ENCODE results near the gene COL9A3.
A peak's percentile ranks its signal among the peaks of the same experiment; 100 is the strongest.

COL9A3 gene

DNA sequence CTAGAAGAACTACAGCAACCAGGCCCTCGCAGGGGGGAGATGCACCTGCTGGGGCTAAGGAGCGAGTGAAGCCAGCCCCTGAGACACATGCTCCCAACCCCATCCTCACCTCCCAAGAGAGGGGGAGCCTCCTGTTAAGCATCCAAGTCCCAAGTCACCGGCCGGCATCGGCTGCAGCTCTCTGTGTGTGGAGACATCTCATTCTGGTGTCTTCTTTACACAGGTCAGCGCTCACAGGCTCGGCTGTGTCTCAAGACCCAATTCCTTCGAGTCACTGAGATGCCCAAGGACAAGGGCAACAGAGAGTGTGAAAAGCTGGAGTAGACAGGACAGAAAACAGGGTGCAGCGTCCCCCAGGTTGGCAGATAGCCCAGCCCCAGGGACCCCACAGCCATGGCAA lies 41.6 kb upstream of the COL9A3 start:
- Mint-ChIP-seq H3K27ac (peak overlapping the region; percentile 87), H3K9me3 (ENCODE audit: low read depth) (no peaks in the 10 kb centered on the region), H3K36me3 (no peaks in the 10 kb centered on the region), H3K4me3 (no peak overlapping the region), H3K4me1 (ENCODE audit: low read depth) (peaks cover 49% of the 10 kb centered on the region), H3K27me3 (no peaks in the 10 kb centered on the region)

GRCh38 chr20:62776035-62776691 lies 40.7 kb upstream of the COL9A3 start:
- H3K9me3 Mint-ChIP-seq (ENCODE audit: low read depth), result no peaks in the 10 kb centered on the region
- H3K36me3 Mint-ChIP-seq, result no peaks in the 10 kb centered on the region
- peak overlapping the region; percentile 87 for H3K27ac Mint-ChIP-seq
- H3K27me3 Mint-ChIP-seq, result no peaks in the 10 kb centered on the region
- peak overlapping the region; percentile 63 for H3K4me3 Mint-ChIP-seq
- peaks cover 49% of the 10 kb centered on the region for H3K4me1 Mint-ChIP-seq (ENCODE audit: low read depth)

DNA sequence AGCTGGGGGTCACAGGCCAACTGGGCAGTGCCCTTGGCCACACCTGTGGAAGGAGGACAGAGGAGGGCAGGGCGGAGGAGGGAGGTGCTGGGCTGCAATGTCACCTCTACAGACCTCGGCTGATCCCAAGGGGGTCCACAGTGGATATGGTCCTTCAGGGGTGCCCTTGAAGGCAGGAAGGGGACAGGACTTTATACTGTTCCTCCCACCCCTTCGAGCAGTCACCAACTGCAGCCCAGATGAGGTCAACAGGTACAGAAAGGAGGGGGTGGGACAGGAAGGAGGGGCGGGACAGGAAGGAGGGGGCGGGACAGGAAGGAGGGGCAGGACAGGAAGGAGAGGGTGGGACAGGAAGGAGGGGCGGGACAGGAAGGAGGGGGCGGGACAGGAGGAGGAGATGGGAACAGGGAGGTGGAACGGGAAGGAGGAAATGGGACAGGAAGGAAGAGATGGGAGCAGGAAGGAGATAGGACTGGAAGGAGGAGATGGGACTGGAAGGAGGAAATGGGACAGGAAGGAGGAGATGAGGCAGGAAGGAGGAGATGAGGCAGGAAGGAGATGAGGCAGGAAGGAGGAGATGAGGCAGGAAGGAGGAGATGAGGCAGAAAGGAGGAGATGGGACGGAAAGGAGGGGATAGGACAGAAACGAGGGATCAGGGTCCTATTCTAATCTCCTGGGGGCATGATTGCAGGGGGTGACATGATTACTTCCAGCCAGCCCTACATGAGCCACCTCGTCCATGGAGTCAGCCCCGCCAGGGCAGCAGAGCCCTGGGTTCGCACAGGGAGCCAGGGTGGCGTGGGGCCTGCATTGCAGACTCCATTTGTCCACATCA lies 39.9 kb upstream of the COL9A3 start:
- no peaks in the 10 kb centered on the region for H3K36me3 Mint-ChIP-seq
- H3K4me3 Mint-ChIP-seq, result peak overlapping the region; percentile 67
- H3K4me1 Mint-ChIP-seq (ENCODE audit: low read depth), result peaks cover 48% of the 10 kb centered on the region
- no peaks in the 10 kb centered on the region for H3K9me3 Mint-ChIP-seq (ENCODE audit: low read depth)
- peak overlapping the region; percentile 87 for H3K27ac Mint-ChIP-seq
- no peaks in the 10 kb centered on the region for H3K27me3 Mint-ChIP-seq

DNA sequence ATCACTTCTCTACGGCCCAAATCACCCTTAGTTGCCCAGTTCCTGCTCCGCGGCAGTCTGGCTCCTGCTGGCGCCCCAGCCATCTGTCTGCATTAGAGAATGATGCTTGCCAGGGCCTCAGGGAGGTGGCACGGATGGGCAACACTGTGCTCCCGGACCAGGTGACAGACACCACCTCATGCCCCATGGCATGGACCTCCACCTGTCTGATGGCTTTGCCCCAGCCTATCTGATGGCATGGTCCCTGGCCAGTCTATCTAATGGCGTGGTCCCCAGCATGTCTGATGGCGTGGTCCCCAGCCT lies 39.4 kb upstream of the COL9A3 start:
- Mint-ChIP-seq H3K36me3 (no peaks in the 10 kb centered on the region), H3K4me3 (no peak overlapping the region), H3K27ac (peak overlapping the region; percentile 87), H3K9me3 (ENCODE audit: low read depth) (no peaks in the 10 kb centered on the region), H3K4me1 (ENCODE audit: low read depth) (peaks cover 48% of the 10 kb centered on the region), H3K27me3 (no peaks in the 10 kb centered on the region)

- Mint-ChIP-seq H3K27me3 (no peaks in the 10 kb centered on the region), H3K4me3 (no peak overlapping the region), H3K36me3 (no peaks in the 10 kb centered on the region), H3K4me1 (ENCODE audit: low read depth) (peaks cover 44% of the 10 kb centered on the region), H3K27ac (no peak overlapping the region), H3K9me3 (ENCODE audit: low read depth) (no peaks in the 10 kb centered on the region)
Observed at GRCh38 chr20:62778058-62778457, 38.8 kb upstream of the COL9A3 start.

DNA sequence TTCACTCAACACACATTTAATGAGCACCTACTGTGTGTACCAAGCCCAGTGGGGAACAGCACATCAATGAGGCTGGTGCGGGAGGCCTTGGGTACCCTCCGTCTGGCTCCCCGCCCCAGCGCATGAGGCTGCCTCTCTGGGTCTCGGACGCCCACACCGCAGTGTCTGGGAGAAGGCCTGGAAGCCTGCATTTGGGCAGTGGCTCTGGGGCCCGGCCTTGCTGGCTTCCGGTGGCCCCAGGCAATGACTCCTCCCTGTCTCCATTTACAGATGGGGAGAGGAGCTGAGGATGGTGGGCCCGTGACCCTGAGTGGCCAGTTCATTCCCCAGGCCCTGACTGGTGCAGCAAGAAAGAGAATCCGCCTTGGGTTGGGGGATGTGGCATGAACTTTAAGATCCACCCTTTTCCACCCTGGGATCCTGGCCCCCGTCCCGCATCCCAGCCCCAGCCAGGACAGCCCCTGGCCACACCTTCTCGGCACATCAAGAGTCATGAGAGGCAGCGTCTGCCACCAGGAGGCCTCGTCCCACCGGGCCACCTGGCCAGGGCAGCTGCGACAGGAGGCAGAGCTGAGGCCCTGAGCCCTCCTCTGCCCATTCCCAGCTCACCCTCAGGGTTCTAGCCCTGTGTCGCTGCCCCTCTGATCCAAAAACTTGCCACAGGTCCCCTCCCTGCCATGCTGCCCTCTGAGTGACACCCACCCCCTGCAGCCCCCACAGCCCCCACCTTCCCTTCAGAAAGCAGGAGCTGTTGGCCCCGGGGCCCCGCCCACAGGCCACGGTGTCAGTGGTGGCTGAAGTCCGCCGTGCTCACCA lies 38.0 kb upstream of the COL9A3 start:
- H3K36me3 Mint-ChIP-seq, result no peaks in the 10 kb centered on the region
- H3K27me3 Mint-ChIP-seq, result no peaks in the 10 kb centered on the region
- H3K4me3 Mint-ChIP-seq, result no peak overlapping the region
- no peak overlapping the region for H3K27ac Mint-ChIP-seq
- H3K9me3 Mint-ChIP-seq (ENCODE audit: low read depth), result no peaks in the 10 kb centered on the region
- peaks cover 40% of the 10 kb centered on the region for H3K4me1 Mint-ChIP-seq (ENCODE audit: low read depth)

DNA sequence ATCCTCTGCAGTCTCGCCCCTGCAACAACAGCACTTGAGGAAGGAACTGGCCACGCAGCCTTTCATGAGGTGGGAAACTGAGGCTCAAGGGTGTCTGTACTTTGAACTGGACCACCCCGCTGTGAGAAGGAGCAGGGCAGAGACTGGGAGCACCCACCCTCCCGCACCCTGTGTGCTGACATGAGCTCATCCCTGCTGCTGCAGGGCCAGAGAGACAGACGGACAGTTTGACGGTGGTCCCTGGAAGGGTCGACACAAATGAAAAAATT lies 37.5 kb upstream of the COL9A3 start:
- Mint-ChIP-seq H3K36me3 (no peaks in the 10 kb centered on the region), H3K9me3 (ENCODE audit: low read depth) (no peaks in the 10 kb centered on the region), H3K27ac (no peak overlapping the region), H3K4me1 (ENCODE audit: low read depth) (peaks cover 36% of the 10 kb centered on the region), H3K27me3 (no peaks in the 10 kb centered on the region), H3K4me3 (no peak overlapping the region)

GRCh38 chr20:62780204-62780603 lies 36.6 kb upstream of the COL9A3 start:
- Mint-ChIP-seq H3K4me1 (ENCODE audit: low read depth) (peaks cover 30% of the 10 kb centered on the region), H3K36me3 (no peaks in the 10 kb centered on the region), H3K27me3 (no peaks in the 10 kb centered on the region), H3K4me3 (no peak overlapping the region), H3K9me3 (ENCODE audit: low read depth) (no peaks in the 10 kb centered on the region), H3K27ac (no peak overlapping the region)

- Mint-ChIP-seq H3K4me3 (no peak overlapping the region), H3K27me3 (no peaks in the 10 kb centered on the region), H3K4me1 (ENCODE audit: low read depth) (peaks cover 25% of the 10 kb centered on the region), H3K27ac (no peak overlapping the region), H3K9me3 (ENCODE audit: low read depth) (no peaks in the 10 kb centered on the region), H3K36me3 (no peaks in the 10 kb centered on the region)
Observed at GRCh38 chr20:62780696-62781095, 36.2 kb upstream of the COL9A3 start.

DNA sequence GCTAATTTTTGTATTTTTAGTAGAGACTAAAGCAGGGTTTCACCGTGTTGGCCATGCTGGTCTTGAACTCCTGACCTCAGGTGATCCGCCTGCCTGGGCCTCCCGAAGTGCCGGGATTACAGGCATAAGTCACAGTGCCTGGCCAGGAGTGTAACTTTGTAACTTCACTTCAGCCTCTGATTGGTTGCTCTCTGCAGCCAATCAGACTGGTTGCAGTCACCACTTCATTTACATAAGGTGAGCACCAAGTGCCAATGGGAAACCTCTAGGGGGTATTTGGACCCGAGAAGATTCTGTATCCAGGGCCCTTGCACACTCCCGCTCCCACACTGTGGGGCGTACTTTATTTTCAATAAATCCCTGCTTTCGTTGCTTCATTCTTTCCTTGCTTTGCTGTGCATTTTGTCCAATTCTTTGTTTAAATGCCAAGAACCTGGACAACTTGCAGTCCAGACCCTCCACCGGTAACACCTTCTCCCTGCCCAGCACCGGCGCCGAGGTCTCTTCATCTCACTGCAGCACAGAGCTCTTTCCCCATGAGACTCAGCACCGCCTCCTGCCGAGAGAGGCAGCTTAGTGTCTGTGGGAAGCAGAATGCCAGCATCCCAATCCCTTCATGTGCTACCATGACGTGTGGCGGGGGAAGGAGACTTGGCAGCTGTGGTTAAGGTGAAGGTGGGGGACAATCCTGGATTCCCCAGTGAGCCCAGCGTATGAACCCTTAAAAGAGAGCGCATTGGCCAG lies 34.5 kb upstream of the COL9A3 start:
- peaks cover 13% of the 10 kb centered on the region for H3K4me1 Mint-ChIP-seq (ENCODE audit: low read depth)
- H3K27ac Mint-ChIP-seq, result no peak overlapping the region
- no peaks in the 10 kb centered on the region for H3K9me3 Mint-ChIP-seq (ENCODE audit: low read depth)
- H3K27me3 Mint-ChIP-seq, result no peaks in the 10 kb centered on the region
- no peaks in the 10 kb centered on the region for H3K36me3 Mint-ChIP-seq
- no peak overlapping the region for H3K4me3 Mint-ChIP-seq

GRCh38 chr20:62782893-62783278 lies 34.0 kb upstream of the COL9A3 start:
- Mint-ChIP-seq H3K4me3 (no peak overlapping the region), H3K27me3 (no peaks in the 10 kb centered on the region), H3K36me3 (no peaks in the 10 kb centered on the region), H3K27ac (no peak overlapping the region), H3K9me3 (ENCODE audit: low read depth) (no peaks in the 10 kb centered on the region), H3K4me1 (ENCODE audit: low read depth) (peaks cover 14% of the 10 kb centered on the region)

GRCh38 chr20:62784497-62784896 lies 32.4 kb upstream of the COL9A3 start:
- Mint-ChIP-seq H3K27ac (no peak overlapping the region), H3K4me1 (ENCODE audit: low read depth) (peaks cover 10% of the 10 kb centered on the region), H3K9me3 (ENCODE audit: low read depth) (no peaks in the 10 kb centered on the region), H3K36me3 (no peaks in the 10 kb centered on the region), H3K27me3 (no peaks in the 10 kb centered on the region), H3K4me3 (no peak overlapping the region)

DNA sequence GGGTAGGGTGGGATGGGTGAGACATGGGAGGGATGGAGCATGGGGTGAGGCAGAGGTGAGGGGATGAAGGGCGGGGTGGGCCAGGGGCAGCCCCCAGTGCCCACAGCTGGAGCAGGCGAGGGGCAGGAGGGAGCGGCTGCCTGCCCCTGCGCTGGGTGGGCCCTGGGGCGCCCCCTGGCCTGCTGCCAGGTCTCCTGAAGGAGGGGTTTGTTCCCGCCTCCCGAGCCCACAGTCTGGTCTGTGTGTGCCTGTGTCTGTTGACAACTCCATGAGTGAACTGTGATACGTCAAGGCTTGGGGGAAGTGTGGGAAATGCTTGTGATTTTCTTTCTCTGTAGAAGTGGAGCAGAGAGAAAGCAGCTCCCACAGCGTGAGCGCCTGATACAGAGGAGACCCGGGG lies 31.5 kb upstream of the COL9A3 start:
- no peaks in the 10 kb centered on the region for H3K9me3 Mint-ChIP-seq (ENCODE audit: low read depth)
- H3K27me3 Mint-ChIP-seq, result no peaks in the 10 kb centered on the region
- peaks cover 10% of the 10 kb centered on the region for H3K4me1 Mint-ChIP-seq (ENCODE audit: low read depth)
- no peak overlapping the region for H3K4me3 Mint-ChIP-seq
- H3K27ac Mint-ChIP-seq, result no peak overlapping the region
- no peaks in the 10 kb centered on the region for H3K36me3 Mint-ChIP-seq

DNA sequence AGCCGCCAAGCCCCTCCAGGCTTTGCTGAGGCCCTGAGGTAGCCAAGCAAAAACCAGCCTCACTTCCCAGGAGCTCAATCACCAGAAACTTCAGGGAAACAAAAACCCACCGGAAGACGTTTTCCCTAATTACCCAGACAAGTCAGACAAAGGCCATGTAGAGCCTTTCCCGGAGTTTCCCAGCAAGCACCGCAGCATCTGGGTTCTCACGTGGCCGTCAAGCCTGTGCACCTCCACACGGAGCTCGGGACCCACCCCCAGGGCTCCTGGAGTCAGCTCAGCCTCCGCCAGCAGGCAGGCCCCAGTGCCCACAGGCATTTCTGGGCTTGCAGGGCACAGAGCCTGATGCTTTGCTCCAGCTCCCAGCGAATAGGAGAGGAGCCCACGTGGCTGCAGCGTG lies 30.7 kb upstream of the COL9A3 start:
- Mint-ChIP-seq H3K27me3 (no peaks in the 10 kb centered on the region), H3K4me1 (ENCODE audit: low read depth) (peaks cover 13% of the 10 kb centered on the region), H3K36me3 (no peaks in the 10 kb centered on the region), H3K4me3 (no peak overlapping the region), H3K9me3 (ENCODE audit: low read depth) (no peaks in the 10 kb centered on the region), H3K27ac (no peak overlapping the region)

DNA sequence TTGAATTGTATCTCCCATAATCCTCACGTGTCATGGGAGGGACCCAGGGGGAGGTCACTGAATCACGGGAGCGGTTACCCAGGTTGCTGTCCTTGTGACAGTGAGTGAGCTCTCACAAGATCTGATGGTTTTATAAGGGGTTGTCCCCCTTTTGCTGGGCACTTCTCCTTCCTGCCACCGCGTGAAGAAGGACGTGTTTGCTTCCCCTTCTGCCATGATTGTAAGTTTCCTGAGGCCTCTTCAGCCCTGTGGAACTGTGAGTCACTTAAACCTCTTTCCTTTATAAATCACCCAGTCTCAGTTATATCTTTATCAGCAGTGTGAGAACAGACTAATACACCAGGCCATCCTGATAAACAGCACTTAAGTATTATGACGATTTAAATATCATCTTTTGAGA lies 29.5 kb upstream of the COL9A3 start:
- Mint-ChIP-seq H3K27me3 (no peaks in the 10 kb centered on the region), H3K36me3 (no peaks in the 10 kb centered on the region), H3K27ac (no peak overlapping the region), H3K4me1 (ENCODE audit: low read depth) (peaks cover 18% of the 10 kb centered on the region), H3K9me3 (ENCODE audit: low read depth) (no peaks in the 10 kb centered on the region), H3K4me3 (no peak overlapping the region)

Measured in activated naive CD8-positive, alpha-beta T cell (primary cell).